Activated T-cell treated with anti-CD3 and anti-CD28 coated beads, Interleukin-2, amount 50 U/mL, for 4 hours (primary cell): ENCODE measurements around the gene GMDS. TPM values are rescaled to one million over a fixed set of nuclear protein-coding genes. Genes with fewer than 3 reads are reported as not detected.

Source experiments
- ATAC-seq, 2 donors: fragments of 200-7000 bp; cut with Tn5 transposase; one replicate each; pipeline ENCODE4 v1.10.0; 2021
- DNase-seq: peaks from one replicate; pipeline ENCODE4 v3.0.0-alpha.2; 2020
- H3K27me3 Mint-ChIP-seq: one replicate; pipeline ENCODE4 v1.8.0; 2021; ENCODE audit warnings: low read depth, mixed read lengths
- H3K36me3 Mint-ChIP-seq: one replicate; pipeline ENCODE4 v1.8.0; 2022; ENCODE audit warnings: mixed read lengths; ENCODE audit not compliant: insufficient read depth
- H3K4me1 Mint-ChIP-seq: one replicate; pipeline ENCODE4 v1.8.0; 2021; ENCODE audit warnings: low read depth, mixed read lengths
- H3K4me3 Mint-ChIP-seq: one replicate; pipeline ENCODE4 v1.8.0; 2021; ENCODE audit warnings: mild to moderate bottlenecking, moderate library complexity, mixed read lengths
- H3K9me3 Mint-ChIP-seq: one replicate; pipeline ENCODE4 v1.8.0; 2021; ENCODE audit warnings: mixed read lengths
- total RNA-seq, 3 donors: library from RNA; stranded (reverse); gene quantifications; one replicate each; pipeline ENCODE4 v1.2.1, GENCODE V29; 2021

GMDS gene
- total RNA-seq, 3 donors from 2014 or later: 38.9 to 48.0 (median 43.9) TPM

- Mint-ChIP-seq H3K36me3 (peaks cover 11% of the 10 kb centered on the region), H3K27me3 (no peaks in the 10 kb centered on the region), H3K9me3 (peaks cover 5% of the 10 kb centered on the region), H3K4me1 (peaks cover 10% of the 10 kb centered on the region), H3K4me3 (no peak overlapping the region)
- DNase-seq (no peak), ATAC-seq (peak in 1 of 2 donors; percentile 43)
Measured at GRCh38 chr6:1890987-1891386, 354.4 kb downstream of the GMDS start.

- Mint-ChIP-seq H3K4me1 (peaks cover 10% of the 10 kb centered on the region), H3K9me3 (peaks cover 5% of the 10 kb centered on the region), H3K36me3 (peaks cover 11% of the 10 kb centered on the region), H3K4me3 (no peak overlapping the region), H3K27me3 (no peaks in the 10 kb centered on the region)
- peak in 1 of 2 donors; percentile 23 for ATAC-seq
- DNase-seq: no peak
Measured at GRCh38 chr6:1890071-1890470, 355.3 kb downstream of the GMDS start.

GRCh38 chr6:1885576-1886011 is 359.8 kb downstream of the GMDS start:
- H3K36me3 Mint-ChIP-seq: no peaks in the 10 kb centered on the region
- no peak for ATAC-seq
- H3K4me3 Mint-ChIP-seq: no peak overlapping the region
- H3K27me3 Mint-ChIP-seq: no peaks in the 10 kb centered on the region
- peaks cover 5% of the 10 kb centered on the region for H3K4me1 Mint-ChIP-seq
- H3K9me3 Mint-ChIP-seq: peaks cover 5% of the 10 kb centered on the region
- no peak for DNase-seq

GRCh38 chr6:1884313-1884712 is 361.1 kb downstream of the GMDS start:
- Mint-ChIP-seq H3K27me3 (no peaks in the 10 kb centered on the region), H3K9me3 (no peaks in the 10 kb centered on the region), H3K4me3 (no peak overlapping the region), H3K4me1 (no peaks in the 10 kb centered on the region), H3K36me3 (no peaks in the 10 kb centered on the region)
- no peak for DNase-seq
- no peak for ATAC-seq

GRCh38 chr6:1878330-1878729 is 367.1 kb downstream of the GMDS start:
- no peak for ATAC-seq
- peaks cover 4% of the 10 kb centered on the region for H3K36me3 Mint-ChIP-seq
- DNase-seq: no peak
- H3K4me3 Mint-ChIP-seq: no peak overlapping the region
- H3K27me3 Mint-ChIP-seq: no peaks in the 10 kb centered on the region
- H3K9me3 Mint-ChIP-seq: no peaks in the 10 kb centered on the region
- H3K4me1 Mint-ChIP-seq: no peaks in the 10 kb centered on the region

GRCh38 chr6:1873781-1874180 is 371.6 kb downstream of the GMDS start:
- no peaks in the 10 kb centered on the region for H3K9me3 Mint-ChIP-seq
- DNase-seq (no peak), ATAC-seq (no peak)
- H3K27me3 Mint-ChIP-seq: no peaks in the 10 kb centered on the region
- no peaks in the 10 kb centered on the region for H3K4me1 Mint-ChIP-seq
- H3K36me3 Mint-ChIP-seq: peaks cover 4% of the 10 kb centered on the region
- H3K4me3 Mint-ChIP-seq: no peak overlapping the region

GRCh38 chr6:1872649-1873131 is 372.7 kb downstream of the GMDS start:
- H3K9me3 Mint-ChIP-seq: no peaks in the 10 kb centered on the region
- no peak for DNase-seq
- ATAC-seq: no peak
- H3K27me3 Mint-ChIP-seq: no peaks in the 10 kb centered on the region
- no peak overlapping the region for H3K4me3 Mint-ChIP-seq
- peaks cover 2% of the 10 kb centered on the region for H3K36me3 Mint-ChIP-seq
- H3K4me1 Mint-ChIP-seq: no peaks in the 10 kb centered on the region

- Mint-ChIP-seq H3K4me1 (no peaks in the 10 kb centered on the region), H3K9me3 (no peaks in the 10 kb centered on the region), H3K27me3 (no peaks in the 10 kb centered on the region), H3K4me3 (no peak overlapping the region), H3K36me3 (peaks cover under 1% of the 10 kb centered on the region)
- no peak for ATAC-seq
- DNase-seq: no peak
Measured at GRCh38 chr6:1871724-1872315, 373.6 kb downstream of the GMDS start.

- no peaks in the 10 kb centered on the region for H3K36me3 Mint-ChIP-seq
- no peaks in the 10 kb centered on the region for H3K4me1 Mint-ChIP-seq
- DNase-seq (no peak), ATAC-seq (no peak)
- no peak overlapping the region for H3K4me3 Mint-ChIP-seq
- H3K27me3 Mint-ChIP-seq: no peaks in the 10 kb centered on the region
- H3K9me3 Mint-ChIP-seq: no peaks in the 10 kb centered on the region
Measured at GRCh38 chr6:1870932-1871331, 374.5 kb downstream of the GMDS start.

GRCh38 chr6:1870251-1870650 is 375.2 kb downstream of the GMDS start:
- DNase-seq: no peak
- H3K27me3 Mint-ChIP-seq: no peaks in the 10 kb centered on the region
- H3K4me3 Mint-ChIP-seq: no peak overlapping the region
- no peak for ATAC-seq
- no peaks in the 10 kb centered on the region for H3K36me3 Mint-ChIP-seq
- H3K4me1 Mint-ChIP-seq: no peaks in the 10 kb centered on the region
- no peaks in the 10 kb centered on the region for H3K9me3 Mint-ChIP-seq

GRCh38 chr6:1869769-1870168 is 375.6 kb downstream of the GMDS start:
- ATAC-seq: no peak
- no peaks in the 10 kb centered on the region for H3K9me3 Mint-ChIP-seq
- H3K4me3 Mint-ChIP-seq: no peak overlapping the region
- no peaks in the 10 kb centered on the region for H3K36me3 Mint-ChIP-seq
- H3K27me3 Mint-ChIP-seq: no peaks in the 10 kb centered on the region
- DNase-seq: no peak
- H3K4me1 Mint-ChIP-seq: no peaks in the 10 kb centered on the region

- no peaks in the 10 kb centered on the region for H3K4me1 Mint-ChIP-seq
Measured at GRCh38 chr6:1869308-1869707, 376.1 kb downstream of the GMDS start.

GRCh38 chr6:1868561-1869261 is 376.7 kb downstream of the GMDS start:
- Mint-ChIP-seq H3K27me3 (no peaks in the 10 kb centered on the region), H3K36me3 (no peaks in the 10 kb centered on the region), H3K9me3 (no peaks in the 10 kb centered on the region), H3K4me1 (no peaks in the 10 kb centered on the region), H3K4me3 (no peak overlapping the region)
- ATAC-seq (no peak), DNase-seq (no peak)

More at GRCh38 chr6:1869308-1869707, 376.1 kb downstream of the GMDS start:
- no peak overlapping the region for H3K4me3 Mint-ChIP-seq
- no peaks in the 10 kb centered on the region for H3K36me3 Mint-ChIP-seq
- H3K27me3 Mint-ChIP-seq: no peaks in the 10 kb centered on the region
- H3K9me3 Mint-ChIP-seq: no peaks in the 10 kb centered on the region
- DNase-seq (no peak), ATAC-seq (no peak)

GRCh38 chr6:1867197-1867596 is 378.2 kb downstream of the GMDS start:
- no peaks in the 10 kb centered on the region for H3K36me3 Mint-ChIP-seq
- no peaks in the 10 kb centered on the region for H3K4me1 Mint-ChIP-seq
- no peak overlapping the region for H3K4me3 Mint-ChIP-seq
- ATAC-seq (no peak), DNase-seq (no peak)
- no peaks in the 10 kb centered on the region for H3K9me3 Mint-ChIP-seq
- H3K27me3 Mint-ChIP-seq: no peaks in the 10 kb centered on the region

GRCh38 chr6:1865585-1865984 is 379.8 kb downstream of the GMDS start:
- ATAC-seq (no peak), DNase-seq (no peak)
- Mint-ChIP-seq H3K27me3 (no peaks in the 10 kb centered on the region), H3K9me3 (no peaks in the 10 kb centered on the region), H3K4me3 (no peak overlapping the region), H3K36me3 (no peaks in the 10 kb centered on the region), H3K4me1 (no peaks in the 10 kb centered on the region)
